IMR-90 (cell line): ENCODE measurements around the gene SIM1. TPM values are rescaled to one million over a fixed set of nuclear protein-coding genes. Genes with fewer than 3 reads are reported as not detected.

Experiments
- ATAC-seq: fragments of 200-7000 bp; cut with Tn5 transposase; 2 replicates; pipeline ENCODE4 v1.9.1; 2020; ENCODE audit warnings: low read depth, mild to moderate bottlenecking, moderate library complexity
- BruUV-seq: library from RNA; stranded (reverse); fragments of 400-500 nt; replicated peaks from 2 replicates; lab custom pipeline; 2021; lab: Mats Ljungman, UMichigan
- CTCF ChIA-PET: fragments of 300-600 bp; formaldehyde crosslinking; extraction: SDS; loops from one replicate; lab custom pipeline; 2021; ENCODE audit warnings: antibody characterized with exemption; lab: Yijun Ruan, JAX
- POLR2A ChIA-PET: fragments of 300-600 bp; sonication (Branson Sonifier 250); formaldehyde crosslinking; loops from one replicate; lab custom pipeline; 2022; ENCODE audit warnings: antibody characterized with exemption; ENCODE audit not compliant: unreplicated experiment; lab: Charles Lee
- DNase-seq: peaks from one replicate; pipeline ENCODE4 v3.0.0; 2013
- H2AFZ ChIP-seq: replicated peaks from 2 replicates; pipeline ENCODE3; 2013; ENCODE audit warnings: low read length, mild to moderate bottlenecking; ENCODE audit not compliant: poor library complexity
- H2AK5ac ChIP-seq: 2 replicates; pipeline ENCODE4 v1.6.1; 2013; ENCODE audit warnings: low read depth, low read length, inconsistent platforms
- H2AK9ac ChIP-seq: replicated peaks from 2 replicates; pipeline ENCODE3; 2013; ENCODE audit warnings: mild to moderate bottlenecking, low read depth, low read length, moderate library complexity; ENCODE audit not compliant: poor library complexity
- H2BK120ac ChIP-seq: 2 replicates; pipeline ENCODE4 v1.6.1; 2013; ENCODE audit warnings: low read depth, low read length, inconsistent platforms
- H2BK15ac ChIP-seq: 3 replicates; pipeline ENCODE4 v1.6.1; 2013; ENCODE audit warnings: low read depth, low read length, inconsistent platforms
- H2BK20ac ChIP-seq: 2 replicates; pipeline ENCODE4 v1.6.1; 2013; ENCODE audit warnings: low read depth, mild to moderate bottlenecking, inconsistent platforms, low read length, moderate library complexity
- H2BK5ac ChIP-seq: 2 replicates; pipeline ENCODE4 v1.6.1; 2013; ENCODE audit warnings: mild to moderate bottlenecking, low read depth, low read length, inconsistent platforms; ENCODE audit not compliant: poor library complexity, severe bottlenecking
- H3K14ac ChIP-seq: replicated peaks from 2 replicates; pipeline ENCODE4 v1.6.1; 2013; ENCODE audit warnings: low read depth, low read length, inconsistent platforms
- H3K18ac ChIP-seq: 2 replicates; pipeline ENCODE4 v1.6.1; 2013; ENCODE audit warnings: low read depth, low read length, control low read depth
- H3K23ac ChIP-seq: 2 replicates; pipeline ENCODE4 v1.6.1; 2013; ENCODE audit warnings: low read depth, low read length, inconsistent platforms
- H3K27ac ChIP-seq: 2 replicates; pipeline ENCODE4 v1.5.1; 2013; ENCODE audit warnings: mild to moderate bottlenecking, control low read depth, low read length; ENCODE audit not compliant: insufficient read depth
- H3K27me3 ChIP-seq: 2 replicates; pipeline ENCODE4 v1.6.1; 2013; ENCODE audit warnings: low read length; ENCODE audit not compliant: control insufficient read depth, insufficient read depth
- H3K36me3 ChIP-seq: 2 replicates; pipeline ENCODE4 v1.6.1; 2013; ENCODE audit warnings: low read length, mixed read lengths; ENCODE audit not compliant: control insufficient read depth, insufficient read depth
- H3K4ac ChIP-seq: 2 replicates; pipeline ENCODE4 v1.6.1; 2013; ENCODE audit warnings: low read depth, low read length, inconsistent platforms
- H3K4me1 ChIP-seq: 2 replicates; pipeline ENCODE4 v1.6.1; 2013; ENCODE audit warnings: low read length, mixed read lengths; ENCODE audit not compliant: control insufficient read depth, insufficient read depth
- H3K4me2 ChIP-seq: 2 replicates; pipeline ENCODE4 v1.6.1; 2013; ENCODE audit warnings: low read depth, mild to moderate bottlenecking, control low read depth, low read length, moderate library complexity
- H3K4me3 ChIP-seq: 2 replicates; pipeline ENCODE4 v1.5.1; 2013; ENCODE audit warnings: low read depth, mild to moderate bottlenecking, control low read depth, low read length, moderate library complexity; ENCODE audit not compliant: insufficient read depth
- H3K56ac ChIP-seq: 2 replicates; pipeline ENCODE4 v1.6.1; 2013; ENCODE audit warnings: low read length, inconsistent platforms; ENCODE audit not compliant: insufficient read depth; ENCODE audit errors: extremely low read depth
- H3K79me1 ChIP-seq, 2 experiments: 2 replicates each; pipeline ENCODE4 v1.6.1; 2013; ENCODE audit warnings: low read length in 2 of 2, inconsistent platforms in 1 of 2, low read depth in 1 of 2
- H3K9ac ChIP-seq: 2 replicates; pipeline ENCODE4 v1.6.1; 2013; ENCODE audit warnings: low read depth, low read length, control low read depth
- H3K9me1 ChIP-seq: 2 replicates; pipeline ENCODE4 v1.6.1; 2013; ENCODE audit warnings: low read length, inconsistent platforms; ENCODE audit not compliant: insufficient read depth
- H3K9me3 ChIP-seq: 2 replicates; pipeline ENCODE4 v1.6.1; 2013; ENCODE audit warnings: low read length; ENCODE audit not compliant: control insufficient read depth, insufficient read depth
- H4K20me1 ChIP-seq: 2 replicates; pipeline ENCODE4 v1.6.1; 2013; ENCODE audit warnings: low read length, inconsistent platforms; ENCODE audit not compliant: insufficient read depth
- H4K5ac ChIP-seq: 2 replicates; pipeline ENCODE4 v1.6.1; 2013; ENCODE audit warnings: mild to moderate bottlenecking, low read depth, low read length, control low read depth
- H4K8ac ChIP-seq, 2 experiments: 2 replicates each; pipeline ENCODE4 v1.6.1; 2013; ENCODE audit warnings: low read depth in 2 of 2, low read length in 2 of 2, control low read depth in 1 of 2, inconsistent platforms in 1 of 2
- H4K91ac ChIP-seq: 2 replicates; pipeline ENCODE4 v1.6.1; 2013; ENCODE audit warnings: low read depth, low read length, inconsistent platforms; ENCODE audit not compliant: insufficient read depth
- ELK1 ChIP-seq: fragments of 150-350 bp; IDR thresholded peaks from 2 replicates; pipeline ENCODE4 v1.6.1; 2016; ENCODE audit warnings: low read depth, mild to moderate bottlenecking, low read length, moderate library complexity, borderline replicate concordance
- MAZ ChIP-seq: IDR thresholded peaks from 2 replicates; pipeline ENCODE4 v1.6.1; 2012; ENCODE audit warnings: low read depth, mild to moderate bottlenecking, low read length, improper control_type of control experiment, moderate library complexity, borderline replicate concordance
- NFE2L2 ChIP-seq: fragments of 150-350 bp; IDR thresholded peaks from 2 replicates; pipeline ENCODE4 v1.6.1; 2016; ENCODE audit warnings: low read depth, mild to moderate bottlenecking, low read length
- POLR2A ChIP-seq: IDR thresholded peaks from 2 replicates; pipeline ENCODE4 v1.6.1; 2012; ENCODE audit warnings: mild to moderate bottlenecking, low read depth, low read length
- RAD21 ChIP-seq: IDR thresholded peaks from 2 replicates; pipeline ENCODE4 v1.6.1; 2012; ENCODE audit warnings: low read length, improper control_type of control experiment
- RCOR1 ChIP-seq: IDR thresholded peaks from 2 replicates; pipeline ENCODE4 v1.6.1; 2012; ENCODE audit warnings: mild to moderate bottlenecking, low read length, improper control_type of control experiment; ENCODE audit not compliant: insufficient replicate concordance
- WGBS, 2 experiments: methylation state at CpG; one replicate each; pipeline versions ENCODE4 v1.1.5 to v1.1.7; 2013; ENCODE audit warnings: missing lambda C conversion rate in 2 of 2; ENCODE audit not compliant: insufficient read length in 1 of 2; ENCODE audit errors: extremely low coverage in 2 of 2; 5-methylcytosine and 5-hydroxymethylcytosine counted together
- dilution Hi-C: fragments of 300-500 bp; cut with HindIII; formaldehyde crosslinking; loops from one replicate; pipeline ENCODE4 v1.14.3; 2018; ENCODE audit warnings: low sequenced_read_pairs; ENCODE audit not compliant: unreplicated experiment
- in situ Hi-C: fragments of 300-500 bp; cut with MboI; formaldehyde crosslinking; loops from 3 replicates; pipeline ENCODE4 v1.14.3; 2019; ENCODE audit warnings: low sequenced_read_pairs, inconsistent platforms, mixed read lengths
- intact Hi-C: fragments of 100-400 bp; cut with micrococcal nuclease; formaldehyde crosslinking; loops from 2 replicates; pipeline ENCODE4 v1.10.0; 2022
- polyA plus RNA-seq, 3 experiments: library from polyadenylated mRNA; depleted of rRNA; stranded (reverse); fragments of >200 nt; gene quantifications; 2 replicates each; pipeline ENCODE4 v1.2.3, GENCODE V29; 2012; ENCODE audit warnings: low replicate concordance in 1 of 3
- total RNA-seq: library from RNA; depleted of rRNA; stranded (reverse); fragments of >200 nt; gene quantifications from 2 replicates; pipeline ENCODE4 v1.2.3, GENCODE V29; 2012

The SIM1 gene
- total and polyA plus RNA-seq, 2 of the 4 experiments (the other 2 are of a cell fraction), result not detected

GRCh38 chr6:100488244-100488643 lies 23.5 kb upstream of the SIM1 start:
- H3K9me3 ChIP-seq, result no peaks in the 10 kb centered on the region
- no peak overlapping the region for H3K9ac ChIP-seq
- H3K79me1 ChIP-seq, result no peaks in the 10 kb centered on the region
- H4K20me1 ChIP-seq, result no peaks in the 10 kb centered on the region
- no peak overlapping the region for H4K8ac ChIP-seq
- H3K14ac ChIP-seq, result no peak overlapping the region
- H4K91ac ChIP-seq, result no peak overlapping the region
- no peak overlapping the region for H3K4me3 ChIP-seq
- no peak overlapping the region for H3K23ac ChIP-seq
- BruUV-seq, result no TSS peak
- H3K56ac ChIP-seq, result no peak overlapping the region
- H2AFZ ChIP-seq, result no peak overlapping the region
- H3K9me1 ChIP-seq, result no peaks in the 10 kb centered on the region; the same call in 1 of the 2 replicates
- H4K5ac ChIP-seq, result no peak overlapping the region
- ChIA-PET CTCF (no interaction called here), POLR2A (no interaction called here)
- no peaks in the 10 kb centered on the region for H3K4me1 ChIP-seq
- no peak for DNase-seq
- TF ChIP-seq MAZ (no peak), POLR2A (no peak), ELK1 (no peak), RAD21 (no peak), NFE2L2 (no peak), RCOR1 (no peak)
- H2AK9ac ChIP-seq, result no peak overlapping the region
- no peak overlapping the region for H3K18ac ChIP-seq
- intact Hi-C loops, result no loop called here
- H2BK120ac ChIP-seq, result no peak overlapping the region
- peaks cover 32% of the 10 kb centered on the region for H3K27me3 ChIP-seq
- dilution Hi-C loops, result no loop called here
- no peak overlapping the region for H2BK15ac ChIP-seq
- no peak overlapping the region for H2BK5ac ChIP-seq
- H3K4me2 ChIP-seq, result no peak overlapping the region
- H3K36me3 ChIP-seq, result no peaks in the 10 kb centered on the region
- WGBS, 2 experiments, result 67% methylated on average over 1 of the region's 5 CpGs; no CpG with 5 or more reads in 1 of the 2 experiments
- H2BK20ac ChIP-seq, result no peak overlapping the region
- ATAC-seq, result no peak
- no peak overlapping the region for H2AK5ac ChIP-seq
- in situ Hi-C loops, result loop anchor here (10.0 to 25.0 kb wide), 2 partner anchors 473 to 626 kb away; no protein-coding TSS in a partner anchor
- no peak overlapping the region for H3K27ac ChIP-seq
- H3K4ac ChIP-seq, result no peak overlapping the region
